Amygdala (tissue), 56 donors: Measurements from ENCODE around the gene SLC19A1.

Source experiments
- DNase-seq, 56 donors: peaks; one replicate each; lab custom pipeline; 2025; lab: John Stamatoyannopoulos, UW

The SLC19A1 gene

DNA sequence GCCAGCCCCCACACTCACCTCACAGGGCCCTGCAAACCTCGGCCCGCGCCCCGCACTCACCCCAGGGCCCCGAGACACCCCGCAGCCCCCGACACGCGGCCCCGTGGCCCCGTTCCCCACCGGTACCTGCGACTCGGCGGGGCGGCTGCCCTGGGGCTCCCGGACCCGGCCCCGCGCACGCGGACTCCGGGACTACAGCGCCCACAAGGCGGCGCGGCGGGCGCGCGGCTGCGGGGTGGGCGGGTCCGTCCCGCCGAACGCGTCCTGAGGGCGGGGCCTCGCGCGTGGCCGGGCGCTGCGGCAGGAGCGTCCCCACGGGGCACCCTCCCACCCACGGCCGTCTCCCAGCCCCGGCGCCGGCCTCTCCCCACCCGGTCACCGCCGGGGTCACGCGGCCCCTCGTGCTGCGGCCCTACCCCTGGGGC lies at the start of gene SLC19A1:
Gene SLC19A1, minus strand, starts transcription at position 199 of the 425 bp plus-strand sequence. CDS start 4,481 bp downstream, outside the sequence.
- DNase-seq = peak in 19 of 56 donors; percentile 23 to 76 (median 51)

DNA sequence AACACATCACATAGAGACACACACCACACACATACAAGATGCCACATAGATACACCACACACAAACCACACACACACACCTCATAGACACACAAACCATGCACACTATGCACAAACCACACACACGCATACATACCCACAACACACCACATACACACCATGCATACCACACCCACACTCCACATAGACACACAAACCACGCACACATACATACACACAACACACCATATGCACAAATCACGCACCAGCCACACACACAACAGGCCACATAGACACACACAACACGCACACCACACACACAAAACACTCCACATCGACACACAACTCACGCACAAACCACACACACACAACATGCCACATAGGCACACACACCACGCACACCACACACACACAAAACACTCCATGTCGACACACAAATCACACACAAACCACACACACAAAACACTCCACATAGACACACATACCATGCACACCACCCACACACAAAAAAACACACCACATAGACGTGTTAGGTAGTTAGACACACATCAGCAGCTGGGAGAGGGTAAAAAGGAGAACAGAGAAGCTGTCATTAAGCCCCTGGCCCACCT lies 49.5 kb upstream of the SLC19A1 start:
- DNase-seq = no peak

DNA sequence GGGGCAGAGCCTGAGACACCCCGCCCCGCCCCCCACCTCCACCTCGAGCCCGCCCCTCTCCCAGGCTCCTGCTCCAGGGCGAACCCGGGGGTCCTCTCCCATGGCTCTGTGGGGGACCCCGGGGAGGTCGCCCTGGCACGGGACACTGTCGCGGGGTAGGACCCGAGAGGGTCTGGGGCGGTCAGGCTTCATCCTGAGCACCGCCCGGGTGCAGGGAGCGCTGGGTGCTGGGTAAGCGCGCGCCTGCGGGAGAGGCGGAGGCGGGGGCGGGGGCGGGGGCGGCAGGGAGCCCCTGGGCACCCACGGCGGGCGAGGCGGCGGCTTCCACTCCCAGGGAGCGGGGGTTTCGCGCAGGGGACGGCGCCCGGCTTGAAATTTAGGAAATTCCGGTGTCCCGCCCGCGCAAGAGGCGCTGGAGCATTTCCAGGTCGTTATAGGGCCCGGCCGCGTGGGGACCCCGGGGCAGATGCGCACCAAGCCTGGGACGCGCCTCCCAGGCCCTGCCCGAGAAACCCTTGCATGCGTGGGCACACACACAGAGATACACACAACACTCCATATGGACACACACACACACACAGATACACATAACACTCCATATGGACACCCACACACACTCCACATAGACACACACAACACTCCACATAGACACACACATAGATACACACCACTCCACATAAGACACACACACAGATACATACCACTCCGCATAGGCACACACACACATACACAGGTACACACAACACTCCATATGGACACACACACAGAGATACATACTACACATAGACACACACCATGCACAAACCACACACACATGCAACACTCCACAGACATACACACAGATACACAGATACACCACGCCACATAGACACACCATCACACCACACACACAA lies 48.7 kb upstream of the SLC19A1 start:
- DNase-seq = no peak

DNA sequence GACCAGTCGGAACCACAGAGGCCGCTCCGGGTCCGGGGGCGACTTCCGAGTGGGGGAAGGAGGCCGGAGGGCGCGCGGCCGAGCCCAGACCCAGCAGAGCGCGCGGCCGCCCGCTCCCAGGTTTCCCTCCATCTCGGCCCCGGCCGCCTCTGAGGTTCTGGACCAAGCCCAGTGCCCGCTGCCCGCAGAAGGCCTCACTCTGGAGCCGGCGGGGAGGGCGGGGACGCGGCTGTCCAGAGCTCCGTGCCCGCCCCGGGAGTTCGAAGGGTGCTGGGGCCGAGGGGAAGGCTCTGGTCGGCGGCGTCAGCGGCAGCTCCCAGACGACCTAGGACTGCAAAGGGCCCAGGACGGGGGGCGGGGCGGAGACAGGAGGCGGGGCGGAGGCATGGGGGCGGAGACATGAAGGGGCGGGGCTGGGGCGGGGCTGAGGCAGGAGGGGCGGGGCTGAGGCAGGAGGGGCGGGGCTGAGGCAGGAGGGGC lies 48.0 kb upstream of the SLC19A1 start:
- peak in 3 of 56 donors; percentile 12 to 42 (median 27) for DNase-seq

DNA sequence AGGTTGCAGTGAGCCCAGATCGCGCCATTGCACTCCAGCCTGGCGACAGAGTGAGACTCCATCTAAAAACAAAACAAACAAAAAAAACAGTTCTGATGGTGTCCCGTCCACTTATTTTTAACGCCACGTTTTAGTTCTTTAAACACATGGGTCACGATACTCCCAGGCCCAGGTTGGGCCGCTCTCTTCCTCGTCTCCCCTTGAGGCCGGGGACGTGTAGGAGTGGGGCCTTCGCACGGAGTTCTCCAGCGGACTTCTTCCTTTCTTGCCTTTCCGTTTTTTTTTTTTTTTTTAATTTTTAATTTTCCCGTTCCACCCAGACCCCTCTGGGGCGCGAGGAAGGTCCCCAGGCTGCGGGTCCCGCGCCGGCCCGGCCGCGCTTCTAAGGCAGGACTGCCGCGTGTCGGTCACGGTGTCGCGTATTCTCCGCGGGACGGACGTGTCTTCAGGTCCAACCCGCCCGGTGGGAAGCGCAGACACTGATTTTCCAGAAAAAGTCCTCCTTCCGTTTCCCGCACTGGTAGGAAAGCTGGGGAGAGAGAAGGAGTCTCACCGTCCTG lies 47.5 kb upstream of the SLC19A1 start:
- no peak for DNase-seq

DNA sequence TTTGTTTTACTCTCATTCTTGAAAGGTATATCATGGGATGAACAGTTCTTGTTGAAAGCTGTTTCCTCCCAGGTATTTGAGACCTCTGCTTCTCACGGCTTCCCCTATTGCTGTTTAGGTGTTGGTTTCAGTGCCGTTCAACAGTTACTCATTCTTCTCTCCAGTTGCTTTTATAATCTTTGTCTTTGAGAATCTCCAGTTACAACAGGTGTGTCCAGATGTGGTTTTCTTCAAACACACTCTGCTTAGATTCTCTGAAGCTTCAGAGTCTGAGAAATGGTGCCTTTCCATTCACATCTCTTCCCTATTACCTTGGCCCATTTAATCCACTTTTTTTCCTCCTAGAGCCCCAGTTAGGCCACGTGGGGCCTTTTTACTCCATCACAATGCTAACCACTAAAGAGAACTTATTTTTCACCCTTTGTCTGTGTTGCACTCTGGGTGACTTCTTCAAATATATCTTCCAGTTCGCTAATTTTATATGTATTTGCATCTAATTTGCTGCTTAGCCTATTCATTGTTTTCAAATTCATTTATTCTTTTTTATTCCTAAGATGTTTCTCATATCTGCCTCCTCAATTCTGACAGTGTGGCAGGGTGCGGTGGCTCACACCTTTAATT lies 46.7 kb upstream of the SLC19A1 start:
- no peak for DNase-seq

DNA sequence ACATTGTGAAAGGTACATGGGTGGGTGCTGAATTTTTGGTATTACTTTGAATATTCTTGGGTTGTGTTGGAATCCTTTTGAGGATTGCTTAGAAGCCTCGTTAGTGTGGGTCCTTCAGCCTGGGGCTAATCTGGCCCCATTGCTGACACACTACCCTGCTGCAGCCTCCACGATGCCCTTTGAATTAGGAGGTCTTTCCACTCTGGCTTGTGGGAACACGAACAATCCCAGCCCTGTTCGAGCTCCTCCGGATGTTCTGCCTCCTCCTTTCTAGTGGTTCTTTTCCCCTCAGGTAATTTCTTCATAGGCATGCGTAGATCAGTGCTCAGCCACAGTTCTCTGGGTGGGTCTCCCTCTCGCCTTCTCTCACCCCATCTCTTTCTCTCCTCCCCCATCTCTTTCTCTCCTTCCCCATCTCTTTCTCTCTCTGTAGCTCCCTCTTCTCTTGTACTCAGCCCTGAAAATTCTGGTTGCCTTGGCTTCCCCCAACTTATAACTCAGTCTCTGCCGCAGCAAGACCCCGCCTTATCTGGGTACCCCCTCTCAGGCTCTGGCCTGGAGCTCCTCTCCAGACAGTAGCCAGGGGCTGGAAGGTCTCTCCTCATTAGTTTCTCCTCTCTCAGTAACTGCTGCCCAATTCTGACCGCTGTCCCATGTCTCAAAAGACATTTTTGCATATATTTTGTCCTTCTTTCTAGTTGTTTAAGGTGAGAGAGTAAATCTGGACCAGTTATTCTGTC lies 46.0 kb upstream of the SLC19A1 start:
- no peak for DNase-seq

DNA sequence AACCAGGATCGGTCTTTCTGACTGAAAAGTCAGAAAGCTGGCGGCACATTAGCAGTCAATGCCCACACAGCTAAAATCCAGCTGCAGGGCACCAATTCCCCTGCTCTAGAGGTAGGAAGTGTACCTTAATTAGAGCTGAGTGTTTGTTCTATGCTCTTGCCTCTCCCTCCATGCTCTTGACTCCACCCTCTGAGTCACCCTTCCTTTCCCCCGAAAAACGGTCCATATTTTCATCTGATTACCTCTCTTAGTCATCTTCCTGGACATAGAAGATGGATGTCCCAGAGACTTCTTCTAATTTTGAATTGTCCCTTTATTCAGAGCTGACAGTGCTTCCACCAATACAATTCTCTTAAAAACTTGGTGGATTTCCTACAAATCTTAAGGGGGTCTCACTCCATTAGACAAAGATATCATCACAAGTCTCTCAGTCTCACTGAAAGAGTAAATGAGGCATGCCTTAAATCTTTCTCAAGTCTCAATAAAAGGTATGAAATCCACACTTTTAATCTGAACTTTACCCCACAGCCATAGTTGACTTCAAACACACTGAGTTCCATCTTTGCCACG lies 44.1 kb upstream of the SLC19A1 start:
- DNase-seq = no peak

DNA sequence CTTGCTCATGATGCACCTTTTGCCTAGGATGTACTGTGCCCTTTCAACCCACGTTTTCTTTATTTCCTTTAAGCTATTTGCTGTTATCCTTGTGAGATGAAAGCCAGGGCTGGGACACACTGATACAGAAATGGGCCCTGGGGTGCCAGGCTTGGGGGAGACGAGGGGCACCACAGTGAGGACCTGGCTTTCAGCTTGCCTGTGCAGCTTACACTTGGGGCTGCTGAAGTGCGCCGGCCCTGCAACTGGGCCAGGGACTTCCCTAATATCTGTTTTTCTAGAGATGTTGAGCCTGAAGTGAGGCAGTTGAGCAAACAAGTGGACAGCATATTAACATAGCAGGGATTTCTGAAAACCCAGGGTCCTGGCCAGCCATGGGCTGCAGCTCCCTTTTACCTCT lies 42.5 kb upstream of the SLC19A1 start:
- DNase-seq = no peak

DNA sequence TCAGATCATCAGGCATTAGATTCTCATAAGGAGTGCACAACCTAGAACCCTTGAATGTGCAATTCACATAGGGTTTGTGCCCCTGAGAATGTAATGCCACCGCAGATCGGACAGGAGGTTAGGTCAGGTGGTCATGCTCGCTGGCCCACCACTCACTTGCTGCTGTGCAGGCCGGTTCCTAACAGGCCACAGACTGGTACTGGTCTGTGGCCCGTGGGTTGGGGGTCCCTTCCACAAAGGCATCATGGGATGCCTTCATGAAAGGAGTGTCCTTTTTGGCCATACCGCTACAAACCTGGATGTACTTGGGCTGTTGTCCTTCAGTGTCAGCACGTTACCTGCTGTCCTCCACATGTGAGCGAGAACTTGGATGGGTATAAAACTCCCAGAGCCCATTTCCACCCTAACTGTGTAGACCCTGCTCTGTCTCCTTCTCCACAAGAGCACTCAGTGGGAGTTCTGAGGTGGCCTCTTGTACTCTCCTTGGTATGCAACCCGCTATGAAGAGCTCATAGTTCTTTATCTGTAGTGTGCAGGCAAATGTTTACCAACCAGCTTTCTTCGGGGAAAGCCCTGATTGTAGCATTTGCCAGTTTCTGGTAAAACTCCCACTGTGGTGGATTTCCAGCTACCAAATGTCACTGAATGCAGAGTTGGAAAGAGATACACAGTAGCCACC lies 41.7 kb upstream of the SLC19A1 start:
- DNase-seq = no peak

DNA sequence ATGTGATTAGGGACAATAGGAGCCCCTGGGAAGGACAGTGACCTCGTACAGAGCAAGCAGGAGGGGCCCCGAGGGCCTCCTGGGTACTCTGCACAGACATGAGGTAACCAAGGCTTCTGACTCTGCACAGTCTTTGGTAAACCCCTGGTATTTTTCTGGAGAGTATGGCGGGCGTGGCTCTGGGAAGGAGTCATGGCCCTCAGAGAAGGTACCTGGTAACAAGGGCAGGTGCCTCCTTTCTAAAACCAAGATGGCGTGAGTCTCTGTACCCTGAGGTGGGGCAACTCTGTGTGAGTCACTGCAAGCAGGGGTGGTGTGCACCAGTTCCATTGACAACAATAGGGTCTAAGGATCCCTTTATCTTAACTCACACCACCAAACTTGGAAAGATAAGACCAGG lies 39.9 kb upstream of the SLC19A1 start:
- no peak for DNase-seq

DNA sequence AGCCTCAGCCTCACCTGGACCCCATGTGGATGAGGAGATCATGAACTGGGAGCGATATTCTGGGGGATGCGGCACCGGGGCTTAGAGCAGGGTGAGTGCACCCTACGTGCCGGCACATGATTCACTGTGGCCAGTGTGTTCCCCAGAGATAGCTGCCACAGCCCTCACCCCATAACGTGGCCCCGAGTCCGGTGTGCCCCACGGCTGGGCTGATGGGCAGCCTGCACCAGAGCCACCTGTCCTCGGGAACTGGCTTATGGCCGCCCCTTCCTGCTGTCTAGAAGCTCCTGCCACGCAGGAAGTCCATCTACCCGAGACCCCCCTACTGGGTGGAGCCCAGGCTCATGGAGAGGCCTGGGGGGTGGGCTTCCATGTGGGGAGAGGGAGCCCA lies 39.1 kb upstream of the SLC19A1 start:
- no peak for DNase-seq

DNA sequence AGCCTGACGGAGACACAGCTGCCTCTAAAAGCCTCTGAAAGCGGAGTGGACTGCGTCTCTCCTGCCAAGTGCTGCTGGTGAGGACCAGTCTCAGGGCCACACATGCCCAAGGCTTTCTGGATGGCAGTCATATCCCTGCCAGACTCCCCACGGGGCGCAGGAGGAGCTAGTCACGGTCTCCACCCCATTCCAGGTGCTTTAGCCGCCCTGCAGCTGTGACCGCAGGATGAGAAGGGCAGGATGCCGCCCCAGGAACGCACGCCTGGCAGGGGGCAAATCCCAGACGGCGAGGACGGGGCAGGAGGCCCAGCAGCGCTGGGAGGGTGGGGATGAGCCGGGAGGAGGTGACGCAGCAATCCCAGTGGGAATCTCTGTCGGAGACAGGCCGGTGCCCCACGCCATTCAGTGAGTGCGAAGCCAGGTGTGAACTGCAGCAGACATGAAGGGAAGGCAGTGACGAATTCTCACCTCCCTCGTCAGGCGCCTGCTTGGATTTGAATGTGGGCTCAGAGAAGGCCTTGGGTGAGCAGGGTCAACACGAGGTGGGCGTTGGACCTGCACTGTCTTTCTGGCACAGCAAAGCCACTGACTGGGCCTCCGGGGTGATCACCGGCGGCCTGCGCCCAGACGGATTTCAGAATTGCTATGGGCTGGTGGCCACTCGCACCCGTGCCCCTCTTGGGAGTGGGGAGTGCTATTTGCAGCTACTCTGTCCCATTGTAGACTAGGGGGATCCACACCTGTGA lies 38.5 kb upstream of the SLC19A1 start:
- no peak for DNase-seq

DNA sequence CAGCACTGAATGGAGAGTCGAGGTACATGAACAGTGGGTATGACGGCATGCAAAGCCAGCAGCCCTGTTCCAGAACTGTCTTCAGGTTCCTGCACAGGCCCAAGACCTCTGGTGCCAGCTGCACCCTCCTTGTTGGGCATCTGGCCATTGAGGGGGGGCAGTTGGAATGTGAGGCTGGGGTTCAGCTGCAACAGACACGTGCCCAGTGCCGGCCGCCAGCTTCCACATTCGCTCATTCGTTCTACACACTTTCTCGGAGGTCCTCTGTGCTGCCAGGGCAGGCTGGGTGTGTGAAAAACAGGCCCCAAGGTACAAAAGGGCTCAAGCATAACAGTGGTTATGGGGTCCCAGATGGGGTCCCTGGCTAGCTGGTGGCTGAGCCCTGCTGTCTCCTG lies 37.9 kb upstream of the SLC19A1 start:
- DNase-seq = no peak

DNA sequence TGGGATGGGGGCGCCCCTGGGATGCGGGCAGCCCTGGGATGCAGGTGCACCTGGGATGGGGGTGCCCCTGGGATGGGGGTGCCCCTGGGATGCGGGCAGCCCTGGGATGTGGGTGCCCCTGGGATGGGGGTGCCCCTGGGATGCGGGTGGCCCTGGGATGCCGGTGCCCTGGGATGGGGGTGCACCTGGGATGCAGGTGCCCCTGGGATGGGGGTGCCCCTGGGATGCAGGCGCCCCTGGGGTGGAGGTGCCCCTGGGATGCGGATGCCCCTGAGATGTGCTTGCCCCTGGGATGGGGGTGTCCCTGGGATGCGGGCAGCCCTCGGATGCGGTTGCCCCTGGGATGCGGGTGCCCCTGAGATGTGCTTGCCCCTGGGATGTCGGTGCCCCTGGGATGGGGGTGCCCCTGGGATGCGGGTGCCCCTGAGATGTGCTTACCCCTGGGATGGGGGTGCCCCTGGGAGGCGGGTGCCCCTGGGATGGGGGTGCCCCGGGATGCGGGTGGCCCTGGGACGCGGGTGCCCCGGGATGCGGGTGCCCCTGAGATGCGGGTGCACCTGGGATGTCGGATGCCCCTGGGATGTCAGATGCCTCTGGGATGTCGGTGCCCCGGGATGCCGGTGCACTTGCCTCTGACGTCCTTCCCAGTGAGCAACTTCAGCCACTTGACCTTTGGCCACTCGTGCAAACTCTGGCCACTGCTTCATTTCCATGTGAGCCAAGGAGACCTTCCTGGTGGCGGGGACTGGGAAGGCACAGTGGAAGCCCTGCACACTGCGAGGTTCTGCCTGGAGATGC lies 37.3 kb upstream of the SLC19A1 start:
- DNase-seq = no peak

DNA sequence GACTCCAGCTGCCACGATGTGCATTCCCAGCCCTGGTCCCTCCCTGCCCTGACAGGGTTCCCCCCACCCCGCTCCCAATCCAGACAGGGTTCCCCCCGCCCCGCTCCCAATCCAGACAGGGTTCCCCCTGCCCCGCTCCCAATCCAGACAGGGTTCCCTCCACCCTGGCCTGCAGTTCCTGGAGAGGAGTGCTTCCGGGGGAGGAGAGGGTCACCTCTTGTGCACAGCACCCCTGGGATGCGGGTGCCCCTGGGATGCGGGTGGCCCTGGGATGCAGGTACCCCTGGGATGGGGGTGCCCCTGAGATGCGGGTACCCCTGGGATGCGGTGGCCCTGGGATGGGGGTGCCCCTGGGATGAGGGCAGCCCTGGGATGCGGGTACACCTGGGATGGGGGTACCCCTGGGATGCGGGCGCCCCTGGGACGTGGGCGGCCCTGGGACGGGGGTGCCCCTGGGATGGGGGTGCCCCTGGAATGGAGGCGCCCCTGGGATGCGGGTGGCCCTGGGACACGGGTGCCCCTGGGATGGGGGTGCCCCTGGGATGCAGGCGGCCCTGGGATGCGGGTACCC lies 36.7 kb upstream of the SLC19A1 start:
- DNase-seq = no peak

DNA sequence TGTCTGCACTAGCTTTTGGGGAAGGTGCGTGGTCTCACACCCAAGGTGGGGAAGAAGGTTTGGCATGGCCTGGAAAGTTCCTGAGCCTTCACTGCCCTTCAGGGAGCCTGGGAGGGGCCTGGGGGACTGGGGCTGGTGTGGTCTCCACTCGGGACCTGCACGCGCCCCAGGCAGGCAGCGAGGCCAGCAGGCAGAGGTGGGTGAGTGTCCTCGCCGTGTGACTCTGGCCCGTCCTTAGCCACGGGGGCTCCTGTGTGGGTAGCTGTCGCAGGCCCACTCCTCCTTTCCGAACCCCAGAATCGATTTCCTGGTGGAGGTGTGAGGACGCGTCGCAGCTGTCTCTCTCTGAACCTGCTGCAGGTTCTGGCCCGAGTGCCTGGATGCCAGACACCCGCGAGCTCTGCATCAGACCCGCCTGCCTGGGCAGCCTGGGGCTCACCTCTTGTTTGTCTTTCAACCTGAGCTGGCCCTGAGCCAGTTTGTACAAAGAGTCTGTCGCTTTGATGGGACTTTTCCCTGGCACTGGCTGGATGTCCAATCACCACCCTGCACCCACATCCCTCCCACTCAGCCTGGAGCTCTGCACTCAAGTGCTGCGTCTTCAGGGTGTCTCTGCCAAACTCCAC lies 36.0 kb upstream of the SLC19A1 start:
- no peak for DNase-seq
